Astrocyte (in vitro differentiated cells and primary cell): ENCODE measurements around the gene SNX22. TPM values are rescaled to one million over a fixed set of nuclear protein-coding genes. Genes with fewer than 3 reads are reported as not detected.
"Not testable (repeated sequence)": the region's sequence is repeated elsewhere in the genome, so short reads cannot be mapped to it uniquely, and the experiment has no call there.

Experiments
- DNase-seq: peaks from one replicate; pipeline ENCODE4 v3.0.0-alpha.2; 2010; ENCODE audit warnings: low read depth
- FAIRE-seq: peaks from 2 replicates; lab custom pipeline; 2011; peaks lifted over from hg19 to GRCh38; lab: Jason Lieb, UNC
- H2AFZ ChIP-seq: 2 replicates; pipeline ENCODE4 v1.6.0; 2012; ENCODE audit warnings: low read depth, low read length, inconsistent platforms
- H3K27ac ChIP-seq: 2 replicates; pipeline ENCODE4 v1.5.1; 2011; ENCODE audit warnings: low read depth, low read length, inconsistent platforms
- H3K27me3 ChIP-seq: 2 replicates; pipeline ENCODE4 v1.6.0; 2011; ENCODE audit warnings: low read length, inconsistent platforms; ENCODE audit not compliant: insufficient read depth
- H3K36me3 ChIP-seq: 2 replicates; pipeline ENCODE4 v1.5.1; 2011; ENCODE audit warnings: low read length, inconsistent platforms; ENCODE audit not compliant: insufficient read depth
- H3K4me1 ChIP-seq: 2 replicates; pipeline ENCODE4 v1.5.1; 2011; ENCODE audit warnings: low read length, inconsistent platforms; ENCODE audit not compliant: insufficient read depth
- H3K4me2 ChIP-seq: 2 replicates; pipeline ENCODE4 v1.6.0; 2012; ENCODE audit warnings: low read length, inconsistent platforms
- H3K4me3 ChIP-seq: 2 replicates; pipeline ENCODE4 v1.5.1; 2011; ENCODE audit warnings: low read depth, mild to moderate bottlenecking, low read length, inconsistent platforms; ENCODE audit not compliant: insufficient read depth
- H3K79me2 ChIP-seq: 2 replicates; pipeline ENCODE4 v1.6.0; 2012; ENCODE audit warnings: mild to moderate bottlenecking, low read length, inconsistent platforms; ENCODE audit not compliant: insufficient read depth
- H3K9ac ChIP-seq: 2 replicates; pipeline ENCODE4 v1.6.0; 2012; ENCODE audit warnings: mild to moderate bottlenecking, low read length, inconsistent platforms
- H3K9me3 ChIP-seq: 2 replicates; pipeline ENCODE4 v1.5.1; 2012; ENCODE audit warnings: low read depth, mild to moderate bottlenecking, low read length, inconsistent platforms; ENCODE audit not compliant: insufficient read depth
- H4K20me1 ChIP-seq: 2 replicates; pipeline ENCODE4 v1.6.0; 2012; ENCODE audit warnings: low read length, inconsistent platforms; ENCODE audit not compliant: insufficient read depth
- H3K27ac Mint-ChIP-seq: one replicate; pipeline ENCODE4 v1.8.0; 2021; ENCODE audit warnings: mild to moderate bottlenecking, mixed read lengths; ENCODE audit not compliant: unreplicated experiment
- H3K27me3 Mint-ChIP-seq: one replicate; pipeline ENCODE4 v1.8.0; 2021; ENCODE audit warnings: low read depth, mixed read lengths; ENCODE audit not compliant: unreplicated experiment
- H3K36me3 Mint-ChIP-seq: one replicate; pipeline ENCODE4 v1.8.0; 2021; ENCODE audit warnings: low read depth, mixed read lengths; ENCODE audit not compliant: unreplicated experiment
- H3K4me1 Mint-ChIP-seq: one replicate; pipeline ENCODE4 v1.8.0; 2021; ENCODE audit warnings: low read depth, mixed read lengths; ENCODE audit not compliant: unreplicated experiment
- H3K4me3 Mint-ChIP-seq: one replicate; pipeline ENCODE4 v1.8.0; 2021; ENCODE audit warnings: mild to moderate bottlenecking, moderate library complexity, mixed read lengths; ENCODE audit not compliant: unreplicated experiment
- H3K9me3 Mint-ChIP-seq: one replicate; pipeline ENCODE4 v1.8.0; 2021; ENCODE audit warnings: mild to moderate bottlenecking, mixed read lengths; ENCODE audit not compliant: unreplicated experiment
- EZH2 ChIP-seq: IDR thresholded peaks from 2 replicates; pipeline ENCODE4 v1.6.1; 2012; ENCODE audit warnings: mild to moderate bottlenecking, low read length, inconsistent platforms; ENCODE audit not compliant: insufficient read depth
- total RNA-seq: library from RNA; stranded (reverse); gene quantifications from 2 replicates; pipeline ENCODE4 v1.2.1, GENCODE V29; 2021
- TF ChIP-seq, protein P1 (sequence below): IDR thresholded peaks from 2 replicates; pipeline ENCODE4 v1.5.1; 2011; ENCODE audit warnings: low read depth, mild to moderate bottlenecking, inconsistent platforms, low read length, moderate library complexity; ENCODE audit not compliant: insufficient read depth

SNX22 gene
- total RNA-seq, 1 donor from 2014 or later: 0.27 TPM

DNA sequence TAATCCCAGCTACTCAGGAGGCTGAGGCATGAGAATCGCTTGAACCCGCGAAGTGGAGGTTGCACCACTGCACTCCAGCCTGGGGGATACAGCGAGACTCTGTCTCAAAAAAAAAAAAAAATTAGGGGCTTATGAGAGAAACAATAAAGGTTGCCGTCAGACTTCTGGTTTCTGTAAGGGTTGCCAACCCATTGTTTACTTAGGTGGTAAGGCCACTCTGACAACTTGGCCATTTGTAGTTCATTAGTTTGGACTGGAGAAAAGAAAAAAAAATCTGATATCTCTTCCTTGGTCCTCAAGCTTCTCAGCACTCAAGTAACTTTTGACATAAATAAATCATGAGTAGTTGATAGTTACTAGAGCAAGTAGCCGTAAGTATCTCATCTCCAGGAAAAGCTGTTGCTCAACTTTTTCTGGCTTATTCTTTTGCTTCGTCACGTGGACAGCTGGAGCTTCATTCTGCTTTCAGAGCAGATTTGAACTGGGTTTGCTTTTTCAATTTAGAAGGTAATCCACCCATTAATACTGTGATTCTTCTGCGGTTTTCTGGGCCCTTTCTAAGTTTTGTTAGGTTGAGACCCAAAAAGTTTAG, 46.3 kb upstream of the SNX22 start:
- Histone ChIP-seq H3K79me2 (peaks cover 96% of the 10 kb centered on the region), H3K36me3 (no peaks in the 10 kb centered on the region), H3K4me3 (no peak overlapping the region), H3K9me3 (no peaks in the 10 kb centered on the region), H3K4me2 (no peak overlapping the region), H4K20me1 (peaks cover 88% of the 10 kb centered on the region), H3K9ac (no peak overlapping the region), H2AFZ (no peak overlapping the region), H3K4me1 (no peaks in the 10 kb centered on the region), H3K27me3 (no peaks in the 10 kb centered on the region), H3K27ac (no peak overlapping the region)
- Mint-ChIP-seq H3K4me3 (no peak overlapping the region), H3K4me1 (peaks cover 2% of the 10 kb centered on the region), H3K27me3 (no peaks in the 10 kb centered on the region), H3K9me3 (no peaks in the 10 kb centered on the region), H3K27ac (no peak overlapping the region), H3K36me3 (no peaks in the 10 kb centered on the region)
- TF ChIP-seq, protein P1, sequence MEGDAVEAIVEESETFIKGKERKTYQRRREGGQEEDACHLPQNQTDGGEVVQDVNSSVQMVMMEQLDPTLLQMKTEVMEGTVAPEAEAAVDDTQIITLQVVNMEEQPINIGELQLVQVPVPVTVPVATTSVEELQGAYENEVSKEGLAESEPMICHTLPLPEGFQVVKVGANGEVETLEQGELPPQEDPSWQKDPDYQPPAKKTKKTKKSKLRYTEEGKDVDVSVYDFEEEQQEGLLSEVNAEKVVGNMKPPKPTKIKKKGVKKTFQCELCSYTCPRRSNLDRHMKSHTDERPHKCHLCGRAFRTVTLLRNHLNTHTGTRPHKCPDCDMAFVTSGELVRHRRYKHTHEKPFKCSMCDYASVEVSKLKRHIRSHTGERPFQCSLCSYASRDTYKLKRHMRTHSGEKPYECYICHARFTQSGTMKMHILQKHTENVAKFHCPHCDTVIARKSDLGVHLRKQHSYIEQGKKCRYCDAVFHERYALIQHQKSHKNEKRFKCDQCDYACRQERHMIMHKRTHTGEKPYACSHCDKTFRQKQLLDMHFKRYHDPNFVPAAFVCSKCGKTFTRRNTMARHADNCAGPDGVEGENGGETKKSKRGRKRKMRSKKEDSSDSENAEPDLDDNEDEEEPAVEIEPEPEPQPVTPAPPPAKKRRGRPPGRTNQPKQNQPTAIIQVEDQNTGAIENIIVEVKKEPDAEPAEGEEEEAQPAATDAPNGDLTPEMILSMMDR: no peak
- TF ChIP-seq EZH2: no peak
- FAIRE-seq: no peak
- DNase-seq: peak; percentile 19

DNA sequence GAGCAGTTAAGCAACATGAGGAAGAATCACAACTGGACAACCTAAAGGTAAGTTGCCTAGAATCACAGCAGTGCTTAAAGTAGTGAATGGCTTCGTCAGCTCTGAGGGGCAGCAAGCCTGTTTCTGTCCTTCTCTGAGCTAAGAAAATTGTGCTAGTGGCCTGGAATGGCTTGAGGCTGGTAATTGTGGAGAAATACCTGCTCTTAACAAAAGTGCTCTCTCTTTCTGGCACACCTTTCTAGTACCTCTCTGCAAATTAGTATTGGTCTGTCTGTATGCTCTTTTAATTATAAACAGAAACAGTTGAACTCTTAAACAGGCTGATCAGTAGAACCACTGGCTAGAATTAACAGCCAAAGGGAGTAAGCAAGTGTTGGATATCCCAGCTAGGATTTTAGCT, 44.2 kb upstream of the SNX22 start:
- H3K4me3 ChIP-seq: no peak overlapping the region
- no peak overlapping the region for H3K4me2 ChIP-seq
- no peak overlapping the region for H3K9ac ChIP-seq
- Mint-ChIP-seq H3K27me3 (no peaks in the 10 kb centered on the region), H3K27ac (no peak overlapping the region), H3K4me3 (no peak overlapping the region), H3K9me3 (no peaks in the 10 kb centered on the region), H3K36me3 (no peaks in the 10 kb centered on the region), H3K4me1 (peaks cover 14% of the 10 kb centered on the region)
- H3K9me3 ChIP-seq: no peaks in the 10 kb centered on the region
- H2AFZ ChIP-seq: no peak overlapping the region
- no peaks in the 10 kb centered on the region for H3K36me3 ChIP-seq
- H3K27me3 ChIP-seq: no peaks in the 10 kb centered on the region
- H3K79me2 ChIP-seq: peaks cover 95% of the 10 kb centered on the region
- peaks cover 90% of the 10 kb centered on the region for H4K20me1 ChIP-seq
- DNase-seq (no peak), FAIRE-seq (no peak)
- TF ChIP-seq, protein P1: no peak
- TF ChIP-seq EZH2: no peak
- no peak overlapping the region for H3K27ac ChIP-seq
- H3K4me1 ChIP-seq: no peaks in the 10 kb centered on the region

GRCh38 chr15:64110108-64110701, 41.3 kb upstream of the SNX22 start:
- H3K4me1 ChIP-seq, H3K4me3 ChIP-seq, FAIRE-seq, H3K27me3 ChIP-seq, H2AFZ ChIP-seq, H3K9me3 ChIP-seq, H3K27ac Mint-ChIP-seq, H3K27me3 Mint-ChIP-seq, H3K9ac ChIP-seq, H3K4me3 Mint-ChIP-seq, H3K27ac ChIP-seq, H3K4me2 ChIP-seq, H3K9me3 Mint-ChIP-seq, DNase-seq: not testable (repeated sequence)
- Mint-ChIP-seq H3K4me1 (peaks cover 28% of the 10 kb centered on the region), H3K36me3 (peaks cover 14% of the 10 kb centered on the region)
- Histone ChIP-seq H3K79me2 (peaks cover 76% of the 10 kb centered on the region), H4K20me1 (peaks cover 75% of the 10 kb centered on the region), H3K36me3 (peaks cover 16% of the 10 kb centered on the region)
